RWPE1 (cell line): ENCODE measurements around the gene GPR55.

Experiments
- CTCF ChIA-PET: fragments of 350-600 bp; sonication (Branson Sonifier 250); formaldehyde crosslinking; extraction: SDS; loops from one replicate; lab custom pipeline; 2021; lab: Yijun Ruan, JAX
- POLR2A ChIA-PET: fragments of 400-600 bp; formaldehyde crosslinking; extraction: SDS; loops from one replicate; lab custom pipeline; 2020; ENCODE audit warnings: antibody characterized with exemption; ENCODE audit not compliant: low non-redundant PET; lab: Yijun Ruan, JAX
- DNase-seq: peaks from one replicate; pipeline ENCODE4 v3.0.0; 2012; ENCODE audit warnings: low spot score
- H3K27ac ChIP-seq: fragments of 450-650 bp; 2 replicates; pipeline ENCODE4 v1.5.1; 2017
- CTCF ChIP-seq: fragments of 450-650 bp; conservative IDR thresholded peaks from 2 replicates; pipeline ENCODE4 v1.5.1; 2017; ENCODE audit warnings: low read depth, mild to moderate bottlenecking

The GPR55 gene

GRCh38 chr2:230956827-230957755, 32.0 kb upstream of the GPR55 start:
- TF ChIP-seq CTCF = no peak
- H3K27ac ChIP-seq = no peak overlapping the region
- POLR2A ChIA-PET = no interaction called here
- DNase-seq = peak; percentile 80
- CTCF ChIA-PET = interaction anchor here (0.6 kb wide), 1 partner anchor 468 kb away, joined by 8 read pairs; no protein-coding TSS in a partner anchor

DNA sequence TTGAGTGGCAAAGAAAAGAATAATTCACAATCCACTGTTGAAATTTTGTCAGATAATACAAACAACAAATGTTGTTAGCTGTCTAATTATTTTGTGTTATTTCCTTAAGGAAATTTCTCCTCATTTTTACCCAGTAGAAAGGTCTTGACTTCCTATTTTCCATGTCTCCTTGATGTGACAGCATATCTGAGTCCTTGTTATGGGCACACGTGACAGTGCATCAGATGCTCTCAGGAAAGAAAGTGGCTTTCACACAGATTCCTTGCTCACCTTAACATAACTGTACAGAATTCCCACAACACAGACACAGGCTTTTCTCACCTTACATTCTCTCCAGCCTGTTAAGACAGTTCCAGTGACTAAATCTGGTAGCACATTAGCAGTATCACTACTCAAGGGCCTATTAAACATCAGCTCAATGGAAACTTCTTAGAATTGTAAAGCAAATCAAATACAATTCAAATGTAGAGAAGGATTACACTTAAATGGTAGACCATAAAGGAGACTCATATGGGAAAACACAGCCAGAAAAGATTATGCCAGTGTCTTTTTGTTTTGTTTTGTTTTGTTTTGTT, 30.2 kb upstream of the GPR55 start:
- no peak for TF ChIP-seq CTCF
- ChIA-PET CTCF (interaction anchor here (0.5 kb wide), 1 partner anchor 795 kb away, joined by 3 read pairs; no protein-coding TSS in a partner anchor), POLR2A (no interaction called here)
- no peak for DNase-seq
- no peak overlapping the region for H3K27ac ChIP-seq

GRCh38 chr2:230954746-230955145, 29.7 kb upstream of the GPR55 start:
- POLR2A ChIA-PET = no interaction called here

GRCh38 chr2:230953845-230954244, 28.8 kb upstream of the GPR55 start:
- TF ChIP-seq CTCF = no peak
- ChIA-PET POLR2A (no interaction called here), CTCF (interaction anchor here (0.6 kb wide), 1 partner anchor 52 kb away, joined by 3 read pairs; no protein-coding TSS in a partner anchor)
- no peak overlapping the region for H3K27ac ChIP-seq
- no peak for DNase-seq

More at GRCh38 chr2:230954746-230955145, 29.7 kb upstream of the GPR55 start:
- CTCF ChIA-PET = no interaction called here
- DNase-seq = no peak
- no peak for TF ChIP-seq CTCF
- H3K27ac ChIP-seq = no peak overlapping the region

DNA sequence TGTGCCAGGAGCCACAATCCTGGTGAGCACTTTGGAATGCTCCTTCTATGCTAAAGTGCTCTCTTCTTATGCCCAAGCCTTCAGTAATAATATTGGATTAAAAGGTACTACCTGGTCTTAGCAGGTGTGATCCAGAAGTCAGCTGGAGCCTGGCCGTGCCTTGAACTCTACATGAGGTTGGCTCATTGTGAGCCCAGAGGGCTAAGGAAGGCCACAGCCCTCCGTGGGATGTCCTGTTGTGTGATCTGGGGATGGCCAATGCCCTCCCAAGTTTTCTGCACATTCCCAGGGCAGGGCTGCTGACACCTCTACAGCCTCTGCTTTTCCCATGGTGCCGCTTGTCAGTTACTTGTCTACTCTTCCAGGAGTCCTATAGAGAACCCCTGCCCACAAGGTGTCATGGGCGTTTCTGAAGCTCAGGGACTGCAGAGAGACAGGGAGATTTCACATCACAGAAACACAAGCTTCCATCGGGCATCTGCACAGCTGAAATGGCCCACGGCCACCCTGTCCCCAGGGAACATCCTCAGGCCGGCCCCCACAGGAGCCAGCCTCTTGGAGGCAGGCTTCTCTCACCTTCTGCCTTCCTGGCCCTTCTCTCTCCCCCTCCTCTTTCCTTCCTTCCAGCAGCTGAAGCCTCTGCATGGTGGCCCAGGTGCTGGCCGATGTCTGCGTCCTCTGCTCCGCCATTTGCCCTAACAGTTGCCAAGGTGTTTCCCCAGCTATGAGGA, 27.3 kb upstream of the GPR55 start:
- H3K27ac ChIP-seq = no peak overlapping the region
- no peak for TF ChIP-seq CTCF
- DNase-seq = no peak
- POLR2A ChIA-PET = no interaction called here
- CTCF ChIA-PET = interaction anchor here (0.6 kb wide), 1 partner anchor 221 kb away, joined by 3 read pairs; no protein-coding TSS in a partner anchor

- no peak for DNase-seq
- ChIA-PET POLR2A (no interaction called here), CTCF (no interaction called here)
- no peak for TF ChIP-seq CTCF
- H3K27ac ChIP-seq = no peak overlapping the region
Measured at GRCh38 chr2:230951396-230951795, 26.4 kb upstream of the GPR55 start.
